HUDEP-2 (cell line): ENCODE measurements around the gene CPXM2.

ENCODE experiments used
- DNase-seq, 76 experiments: peaks; one replicate each; lab custom pipeline; 2025; ENCODE audit not compliant: unreplicated experiment in 76 of 76; lab: John Stamatoyannopoulos, UW

CPXM2 gene

GRCh38 chr10:123852411-123852951 is 39.1 kb downstream of the CPXM2 start:
- no peak for DNase-seq

DNA sequence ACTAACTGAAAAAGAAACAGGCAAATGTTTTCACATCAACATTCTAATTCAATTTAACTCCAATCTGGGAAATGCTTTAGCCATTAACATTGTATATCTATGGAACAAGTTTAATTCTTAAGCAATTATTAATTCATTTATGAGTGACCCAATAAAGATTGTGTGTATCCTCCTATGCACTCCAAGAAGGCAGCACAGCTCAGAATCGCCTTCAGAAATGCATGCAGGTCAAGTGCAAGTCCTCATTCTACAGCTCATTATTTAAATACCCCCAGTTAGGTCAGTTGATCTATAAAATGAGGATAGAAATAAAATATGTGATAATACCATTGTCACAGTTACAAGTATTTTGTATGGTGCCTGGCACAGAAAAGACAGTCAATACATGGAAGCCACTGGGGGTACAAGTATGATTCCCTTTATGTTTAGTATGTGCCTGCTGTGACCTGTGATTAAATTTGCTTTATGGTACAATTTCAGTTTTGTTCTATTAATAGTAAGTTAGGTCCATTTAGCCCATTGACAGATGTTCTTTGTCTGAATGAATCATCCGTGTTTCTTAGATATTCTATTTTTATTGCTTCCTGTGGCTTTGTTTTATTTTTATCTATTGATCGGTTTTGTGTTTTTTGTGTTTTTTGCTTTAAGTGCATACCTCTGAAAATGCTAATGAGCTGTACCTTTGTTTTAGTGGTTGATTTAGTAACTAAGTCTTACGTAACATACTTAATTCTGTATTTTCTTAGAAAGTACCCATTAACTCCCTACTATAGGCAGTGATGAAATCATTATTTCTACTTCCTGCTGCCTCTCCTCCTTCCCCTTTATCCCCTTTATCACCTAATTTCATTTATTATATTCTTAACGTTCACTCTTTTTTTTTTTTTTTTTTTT is 42.8 kb downstream of the CPXM2 start:
- DNase-seq, result no peak

- no peak for DNase-seq
Measured at GRCh38 chr10:123847686-123848432, 43.7 kb downstream of the CPXM2 start.

DNA sequence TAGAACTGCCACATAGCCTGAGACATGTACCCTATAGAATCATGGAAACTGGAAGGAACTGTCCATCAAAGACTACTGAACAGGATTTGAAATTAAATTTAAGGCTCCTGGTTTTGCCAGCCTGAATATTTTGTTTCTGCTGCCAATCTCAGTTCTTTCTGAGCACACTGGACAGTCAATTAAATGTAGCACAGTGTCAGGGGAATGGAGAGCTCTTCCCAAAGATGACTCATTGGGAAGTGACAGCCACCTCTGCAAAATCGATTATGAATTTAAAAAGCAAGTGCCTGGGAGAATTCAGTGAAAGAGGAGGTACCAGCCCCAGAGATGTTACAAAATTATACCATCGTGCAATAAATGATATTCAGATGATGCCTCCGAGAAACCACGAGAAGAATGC is 47.8 kb downstream of the CPXM2 start:
- no peak for DNase-seq

- DNase-seq, result no peak
Measured at GRCh38 chr10:123842692-123843385, 48.8 kb downstream of the CPXM2 start.

DNA sequence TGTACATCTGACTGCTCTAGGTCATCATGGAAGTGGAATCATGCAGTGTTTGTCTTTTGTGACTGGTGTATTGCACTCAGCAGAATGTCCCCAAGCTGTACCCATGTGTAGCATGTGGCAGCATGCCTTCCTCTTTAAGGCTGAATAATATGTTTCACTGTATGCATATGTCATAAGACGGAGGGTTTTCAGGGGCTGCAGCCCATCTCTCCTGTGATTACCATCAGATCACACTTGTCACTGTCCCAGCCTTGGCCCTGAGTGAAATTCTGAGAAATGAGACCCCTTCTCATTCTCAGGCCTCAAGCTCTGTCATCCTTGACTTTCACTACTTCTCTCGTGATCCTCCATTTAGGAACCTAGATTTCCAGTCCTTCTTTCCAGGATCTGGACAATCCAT is 50.0 kb downstream of the CPXM2 start:
- DNase-seq, result no peak

DNA sequence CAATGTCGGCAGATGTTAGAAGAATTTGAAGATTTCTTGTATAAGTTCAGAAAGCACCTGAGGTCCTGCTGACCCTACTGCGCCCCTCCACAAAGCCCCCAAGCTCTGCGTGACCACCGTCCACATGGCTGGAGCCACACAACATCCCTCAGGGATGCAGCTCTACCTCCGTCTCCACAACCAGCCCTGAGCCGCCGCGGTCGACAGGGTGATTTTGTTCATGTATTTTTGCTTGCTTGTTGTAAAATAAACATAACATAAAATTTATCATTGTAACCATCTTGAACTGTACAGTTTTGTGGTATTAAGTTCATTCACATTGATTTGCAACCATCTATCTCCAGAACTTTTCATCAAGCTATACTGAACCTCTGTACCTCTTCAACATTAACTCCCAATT is 50.5 kb downstream of the CPXM2 start:
- no peak for DNase-seq

DNA sequence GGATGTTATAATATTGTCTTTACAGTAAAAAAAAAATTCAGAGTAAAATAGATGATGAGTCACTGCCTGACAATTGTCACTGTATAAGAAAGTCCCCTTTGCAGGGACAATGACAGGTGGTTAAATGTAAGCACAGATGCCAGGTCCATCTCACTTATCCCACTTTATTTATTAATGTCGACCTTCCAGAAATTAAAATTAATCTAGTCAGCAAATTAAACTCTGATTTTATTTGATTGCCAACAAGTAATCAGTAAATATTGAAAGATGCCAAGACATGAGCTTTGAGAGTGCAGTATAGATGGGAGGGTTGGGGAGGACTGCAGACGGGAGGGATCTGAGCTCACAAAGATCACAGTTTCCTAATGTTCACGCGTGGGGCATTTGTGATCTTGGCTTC is 50.9 kb downstream of the CPXM2 start:
- no peak for DNase-seq

DNA sequence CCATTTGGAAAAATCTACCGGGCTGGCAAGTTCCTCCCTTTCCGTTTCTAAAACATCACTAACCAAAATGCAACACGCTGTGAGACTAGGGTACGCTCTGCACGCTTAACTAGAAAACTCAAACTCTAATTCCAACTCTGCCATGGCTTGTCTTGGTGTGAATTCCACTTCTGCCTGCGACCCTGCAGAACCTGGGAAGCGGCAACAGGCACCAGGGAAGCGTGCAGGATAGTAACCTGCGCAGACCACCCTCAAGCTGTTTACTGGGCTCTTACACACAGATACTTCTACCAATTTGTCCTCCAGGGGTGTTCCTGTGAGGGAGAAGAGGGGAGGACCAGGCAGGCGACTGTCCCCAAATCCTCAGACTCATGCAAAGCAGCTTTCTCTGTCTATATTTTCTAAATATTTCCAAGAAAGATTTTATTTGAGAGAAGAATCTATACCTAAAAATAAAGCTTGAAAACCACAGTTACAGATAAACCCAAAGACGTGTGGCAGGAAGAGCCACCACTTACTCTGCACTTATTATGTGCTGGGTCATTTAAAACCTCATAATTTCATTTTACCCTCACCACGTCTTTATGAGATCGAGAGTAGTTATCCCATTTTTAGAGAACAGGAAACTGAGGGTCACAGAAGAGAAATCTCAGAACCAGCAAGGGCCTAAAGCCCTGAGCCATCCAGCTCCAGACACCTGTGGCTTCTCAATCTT is 52.9 kb downstream of the CPXM2 start:
- DNase-seq, result no peak

- no peak for DNase-seq
Measured at GRCh38 chr10:123837756-123838155, 53.9 kb downstream of the CPXM2 start.

DNA sequence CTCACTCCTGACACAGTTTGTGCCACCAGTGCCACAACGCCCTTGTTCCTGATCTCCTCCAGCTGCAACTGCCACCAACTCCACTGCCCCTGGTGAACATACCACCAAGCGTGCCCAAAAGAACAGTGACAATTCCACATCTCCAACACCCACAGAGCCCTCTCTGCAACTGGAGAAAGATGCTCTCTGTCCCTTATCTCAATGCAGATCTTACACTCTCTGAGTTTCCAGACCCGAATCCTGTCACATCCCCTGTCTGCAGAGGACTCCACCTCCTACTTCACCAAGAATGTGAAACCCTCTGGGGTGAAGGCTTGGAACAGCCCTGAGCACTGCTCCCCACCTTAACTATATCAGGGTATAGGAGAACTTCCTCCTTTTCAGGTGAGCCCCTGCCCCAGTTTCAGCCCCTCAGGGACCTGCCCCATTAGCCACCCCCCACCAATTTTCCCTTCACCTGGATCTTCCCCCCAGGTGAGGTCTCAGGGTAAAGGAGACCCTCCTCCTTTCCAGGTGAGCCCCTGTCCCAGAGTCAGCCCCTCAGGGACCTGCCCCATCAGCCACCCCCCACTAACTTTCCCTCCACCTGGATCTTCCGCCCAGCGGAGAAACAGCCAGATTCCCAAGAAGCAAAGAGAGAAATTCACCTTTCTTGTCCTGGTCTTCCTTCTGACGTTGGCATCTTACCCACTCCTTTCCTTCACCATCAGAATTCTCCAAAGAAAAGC is 55.0 kb downstream of the CPXM2 start:
- DNase-seq, result no peak

GRCh38 chr10:123835575-123835974 is 56.0 kb downstream of the CPXM2 start:
- DNase-seq, result no peak

DNA sequence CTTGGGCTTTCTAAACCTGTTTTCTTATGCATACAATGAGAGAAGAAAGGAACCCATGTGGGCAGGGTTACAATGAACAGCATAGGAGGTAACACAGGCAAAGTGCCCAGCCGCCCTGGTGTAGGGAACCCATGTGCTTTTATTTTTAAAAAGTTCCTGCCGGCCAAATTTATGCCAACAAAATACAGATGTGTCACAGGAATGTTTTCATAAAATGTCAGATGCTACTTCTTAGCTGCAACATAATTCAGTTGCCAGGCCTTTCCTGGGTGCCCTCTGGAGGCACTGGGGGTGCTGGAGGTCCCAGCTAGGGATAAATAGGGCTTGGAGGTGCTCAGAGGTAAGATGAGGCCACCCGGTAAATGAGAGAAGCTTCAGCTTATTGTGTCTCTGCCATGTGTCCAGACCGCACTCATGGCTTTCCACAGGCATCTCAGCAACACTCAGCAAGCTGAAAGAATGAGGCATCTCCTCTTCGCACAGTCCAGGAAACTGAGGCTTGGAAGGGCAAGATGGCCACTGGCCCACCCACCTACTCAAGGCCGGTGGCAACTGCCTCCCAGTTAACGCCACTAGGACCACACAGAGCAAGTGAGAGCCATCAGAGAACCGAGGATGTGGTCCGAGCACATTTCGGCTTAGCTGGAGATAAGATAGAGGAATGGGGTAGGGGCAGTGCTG is 58.3 kb downstream of the CPXM2 start:
- no peak for DNase-seq

DNA sequence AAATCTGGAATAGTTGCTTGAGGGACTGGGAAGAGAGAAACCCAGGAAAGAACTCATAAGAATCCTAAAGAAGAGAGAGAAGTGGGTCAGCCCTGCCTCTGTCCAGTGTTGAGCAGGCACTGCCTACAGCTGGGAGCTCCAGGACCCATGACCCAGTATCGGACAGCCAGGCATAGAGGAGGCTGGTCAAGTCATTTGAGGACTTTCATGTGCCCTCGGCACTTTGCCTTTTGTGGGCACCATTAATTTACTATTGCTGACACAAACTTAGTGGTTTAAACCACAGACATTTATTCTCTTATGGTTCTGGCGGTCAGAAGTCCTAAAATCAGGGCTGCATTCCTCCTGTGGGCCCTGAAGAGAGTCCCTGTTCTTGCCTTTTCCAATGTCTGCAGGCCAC is 60.3 kb downstream of the CPXM2 start:
- no peak for DNase-seq

DNA sequence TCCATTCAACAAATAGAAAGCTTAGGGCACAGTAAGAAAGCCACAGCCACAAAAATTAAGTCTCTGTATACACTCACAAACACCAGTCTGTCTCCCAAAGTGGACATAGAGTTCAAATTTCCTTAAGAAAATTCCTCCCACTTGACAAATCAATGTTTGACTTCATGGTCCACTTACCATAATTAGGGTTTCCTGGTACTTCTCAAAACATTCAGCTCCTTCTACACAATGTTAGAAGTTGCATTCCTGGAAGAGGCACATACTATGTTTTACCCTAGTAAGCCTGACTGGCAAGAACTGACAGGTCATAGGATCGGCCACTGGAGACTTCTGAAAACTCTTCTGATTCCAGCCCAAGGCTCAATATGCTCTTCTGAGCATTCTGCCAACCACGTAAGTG is 70.5 kb downstream of the CPXM2 start:
- DNase-seq, result no peak

DNA sequence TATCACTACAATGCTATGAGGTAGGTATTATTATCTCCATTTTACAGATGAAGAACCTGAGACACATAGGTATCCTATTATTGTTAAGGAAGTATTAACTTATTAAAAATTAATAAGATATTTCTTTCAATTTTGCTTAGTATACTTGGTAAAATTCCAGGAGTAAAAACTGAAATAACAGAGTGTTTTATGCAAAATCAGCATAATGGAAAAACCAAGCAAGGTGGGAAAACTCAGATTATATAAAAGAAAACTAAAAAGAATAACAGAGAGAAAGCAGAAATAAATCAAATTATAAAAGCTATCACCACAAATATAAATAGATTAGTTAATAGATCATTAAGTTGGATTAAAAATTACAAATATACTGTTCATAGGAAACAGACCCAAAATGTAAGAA is 82.0 kb downstream of the CPXM2 start:
- DNase-seq, result no peak

GRCh38 chr10:123808906-123809305 is 82.7 kb downstream of the CPXM2 start:
- DNase-seq, result no peak

- DNase-seq, result no peak
Measured at GRCh38 chr10:123808286-123808685, 83.3 kb downstream of the CPXM2 start.

- no peak for DNase-seq
Measured at GRCh38 chr10:123807444-123808035, 84.1 kb downstream of the CPXM2 start.
